LNCAP (cell line): ENCODE results near the gene UBR4.

Experiments
- CTCF ChIP-seq: fragments of 450-650 bp; IDR thresholded peaks from 2 replicates; pipeline ENCODE4 v1.5.1; 2017; ENCODE audit warnings: mild to moderate bottlenecking

The UBR4 gene

GRCh38 chr1:19178734-19179398, 31.2 kb downstream of the UBR4 start:
- TF ChIP-seq CTCF, result no peak

- no peak for TF ChIP-seq CTCF
Measured at GRCh38 chr1:19177811-19178210, 32.3 kb downstream of the UBR4 start.

- no peak for TF ChIP-seq CTCF
Measured at GRCh38 chr1:19169642-19170041, 40.4 kb downstream of the UBR4 start.

- TF ChIP-seq CTCF, result no peak
Measured at GRCh38 chr1:19167140-19167539, 42.9 kb downstream of the UBR4 start.

GRCh38 chr1:19166066-19166465, 44.0 kb downstream of the UBR4 start:
- no peak for TF ChIP-seq CTCF

- no peak for TF ChIP-seq CTCF
Measured at GRCh38 chr1:19165501-19165900, 44.6 kb downstream of the UBR4 start.

GRCh38 chr1:19164274-19165015, 45.6 kb downstream of the UBR4 start:
- TF ChIP-seq CTCF, result no peak
